WTC11 (cell line): ENCODE results near the gene SLC31A1.

Experiments used
- CBFB ChIP-seq: sonication (generic); formaldehyde crosslinking; IDR thresholded peaks from 2 replicates; pipeline ENCODE4 v1.8.1; 2022; ENCODE audit warnings: mild to moderate bottlenecking, low read depth, missing genetic modification reagents
- GRHL2 ChIP-seq: fragments of 250-450 bp; sonication (Bioruptor Pico); IDR thresholded peaks from 2 replicates; pipeline ENCODE4 v1.8.0; 2022; ENCODE audit warnings: mild to moderate bottlenecking, moderate library complexity; ENCODE audit not compliant: insufficient replicate concordance, severe bottlenecking
- MYBL2 ChIP-seq: sonication (generic); formaldehyde crosslinking; IDR thresholded peaks from 2 replicates; pipeline ENCODE4 v1.8.1; 2023; ENCODE audit warnings: mild to moderate bottlenecking, moderate library complexity, missing genetic modification reagents
- NFYB ChIP-seq: sonication (generic); formaldehyde crosslinking; conservative IDR thresholded peaks from 2 replicates; pipeline ENCODE4 v1.8.0; 2022; ENCODE audit warnings: low read depth, missing genetic modification reagents
- NR2C2 ChIP-seq: sonication (generic); formaldehyde crosslinking; IDR thresholded peaks from 2 replicates; pipeline ENCODE4 v1.8.0; 2022; ENCODE audit warnings: mild to moderate bottlenecking, missing genetic modification reagents
- OVOL2 ChIP-seq: fragments of 250-450 bp; sonication (Bioruptor Pico); IDR thresholded peaks from 2 replicates; pipeline ENCODE4 v1.9.0; 2021; ENCODE audit warnings: mild to moderate bottlenecking, borderline replicate concordance
- USF1 ChIP-seq: sonication (generic); formaldehyde crosslinking; IDR thresholded peaks from 2 replicates; pipeline ENCODE4 v1.8.0; 2022; ENCODE audit warnings: mild to moderate bottlenecking, missing genetic modification reagents
- ZBTB21 ChIP-seq: sonication (generic); formaldehyde crosslinking; IDR thresholded peaks from 2 replicates; pipeline ENCODE4 v1.8.1; 2023; ENCODE audit warnings: mild to moderate bottlenecking, missing genetic modification reagents, borderline replicate concordance
- TF ChIP-seq, protein P1 (sequence below): fragments of 200-600 bp; IDR thresholded peaks from 2 replicates; pipeline ENCODE4 v1.8.0; 2022; ENCODE audit warnings: antibody characterized with exemption
- TF ChIP-seq, protein P2 (sequence below): sonication (generic); formaldehyde crosslinking; IDR thresholded peaks from 2 replicates; pipeline ENCODE4 v1.8.1; 2023; ENCODE audit warnings: mild to moderate bottlenecking, missing genetic modification reagents
- TF ChIP-seq, protein P3 (sequence below): sonication (generic); formaldehyde crosslinking; conservative IDR thresholded peaks from 2 replicates; pipeline ENCODE4 v1.8.1; 2022; ENCODE audit warnings: mild to moderate bottlenecking, missing genetic modification reagents

- TF ChIP-seq, protein P1, sequence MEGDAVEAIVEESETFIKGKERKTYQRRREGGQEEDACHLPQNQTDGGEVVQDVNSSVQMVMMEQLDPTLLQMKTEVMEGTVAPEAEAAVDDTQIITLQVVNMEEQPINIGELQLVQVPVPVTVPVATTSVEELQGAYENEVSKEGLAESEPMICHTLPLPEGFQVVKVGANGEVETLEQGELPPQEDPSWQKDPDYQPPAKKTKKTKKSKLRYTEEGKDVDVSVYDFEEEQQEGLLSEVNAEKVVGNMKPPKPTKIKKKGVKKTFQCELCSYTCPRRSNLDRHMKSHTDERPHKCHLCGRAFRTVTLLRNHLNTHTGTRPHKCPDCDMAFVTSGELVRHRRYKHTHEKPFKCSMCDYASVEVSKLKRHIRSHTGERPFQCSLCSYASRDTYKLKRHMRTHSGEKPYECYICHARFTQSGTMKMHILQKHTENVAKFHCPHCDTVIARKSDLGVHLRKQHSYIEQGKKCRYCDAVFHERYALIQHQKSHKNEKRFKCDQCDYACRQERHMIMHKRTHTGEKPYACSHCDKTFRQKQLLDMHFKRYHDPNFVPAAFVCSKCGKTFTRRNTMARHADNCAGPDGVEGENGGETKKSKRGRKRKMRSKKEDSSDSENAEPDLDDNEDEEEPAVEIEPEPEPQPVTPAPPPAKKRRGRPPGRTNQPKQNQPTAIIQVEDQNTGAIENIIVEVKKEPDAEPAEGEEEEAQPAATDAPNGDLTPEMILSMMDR: no peak
- TF ChIP-seq, protein P2, sequence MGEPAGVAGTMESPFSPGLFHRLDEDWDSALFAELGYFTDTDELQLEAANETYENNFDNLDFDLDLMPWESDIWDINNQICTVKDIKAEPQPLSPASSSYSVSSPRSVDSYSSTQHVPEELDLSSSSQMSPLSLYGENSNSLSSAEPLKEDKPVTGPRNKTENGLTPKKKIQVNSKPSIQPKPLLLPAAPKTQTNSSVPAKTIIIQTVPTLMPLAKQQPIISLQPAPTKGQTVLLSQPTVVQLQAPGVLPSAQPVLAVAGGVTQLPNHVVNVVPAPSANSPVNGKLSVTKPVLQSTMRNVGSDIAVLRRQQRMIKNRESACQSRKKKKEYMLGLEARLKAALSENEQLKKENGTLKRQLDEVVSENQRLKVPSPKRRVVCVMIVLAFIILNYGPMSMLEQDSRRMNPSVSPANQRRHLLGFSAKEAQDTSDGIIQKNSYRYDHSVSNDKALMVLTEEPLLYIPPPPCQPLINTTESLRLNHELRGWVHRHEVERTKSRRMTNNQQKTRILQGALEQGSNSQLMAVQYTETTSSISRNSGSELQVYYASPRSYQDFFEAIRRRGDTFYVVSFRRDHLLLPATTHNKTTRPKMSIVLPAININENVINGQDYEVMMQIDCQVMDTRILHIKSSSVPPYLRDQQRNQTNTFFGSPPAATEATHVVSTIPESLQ (CRISPR knock-in tag): no peak
- TF ChIP-seq ZBTB21 (no peak), GRHL2 (no peak), USF1 (no peak), OVOL2 (CRISPR knock-in tag) (no peak), MYBL2 (no peak), NFYB (CRISPR knock-in tag) (no peak), CBFB (no peak), NR2C2 (CRISPR knock-in tag) (no peak)
- TF ChIP-seq, protein P3, sequence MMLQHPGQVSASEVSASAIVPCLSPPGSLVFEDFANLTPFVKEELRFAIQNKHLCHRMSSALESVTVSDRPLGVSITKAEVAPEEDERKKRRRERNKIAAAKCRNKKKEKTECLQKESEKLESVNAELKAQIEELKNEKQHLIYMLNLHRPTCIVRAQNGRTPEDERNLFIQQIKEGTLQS (CRISPR knock-in tag): no peak
These were observed 40.8 kb downstream of the SLC31A1 start for GRCh38 chr9:113261917-113262671.
